ENCODE measurements around the gene TANGO2. TPM values are rescaled to one million over a fixed set of nuclear protein-coding genes. Genes with fewer than 3 reads are reported as not detected.
A peak's percentile ranks its signal among the peaks of the same experiment; 100 is the strongest.

TANGO2 gene
- total RNA-seq, 1 donor = 43.8 TPM

GRCh38 chr22:19981961-19982920, 38.7 kb upstream of the TANGO2 start:
- Histone ChIP-seq H3K79me2 (ENCODE audit: insufficient read depth, low read length) (peaks cover 17% of the 10 kb centered on the region), H3K4me3 (ENCODE audit: insufficient read depth, low read length) (no peak overlapping the region), H3K27ac (ENCODE audit: low read depth, low read length) (no peak overlapping the region), H4K20me1 (ENCODE audit: insufficient read depth, low read length) (peaks cover 40% of the 10 kb centered on the region), H3K4me1 (ENCODE audit: insufficient read depth, low read length) (peaks cover 21% of the 10 kb centered on the region), H3K9me3 (ENCODE audit: low read depth, low read length) (no peaks in the 10 kb centered on the region), H2AFZ (ENCODE audit: low read length) (no peak overlapping the region), H3K4me2 (ENCODE audit: insufficient read depth, low read length) (no peak overlapping the region), H3K27me3 (ENCODE audit: insufficient read depth, low read length) (no peaks in the 10 kb centered on the region), H3K36me3 (ENCODE audit: insufficient read depth, low read length) (no peaks in the 10 kb centered on the region)
- TF ChIP-seq, protein P1, sequence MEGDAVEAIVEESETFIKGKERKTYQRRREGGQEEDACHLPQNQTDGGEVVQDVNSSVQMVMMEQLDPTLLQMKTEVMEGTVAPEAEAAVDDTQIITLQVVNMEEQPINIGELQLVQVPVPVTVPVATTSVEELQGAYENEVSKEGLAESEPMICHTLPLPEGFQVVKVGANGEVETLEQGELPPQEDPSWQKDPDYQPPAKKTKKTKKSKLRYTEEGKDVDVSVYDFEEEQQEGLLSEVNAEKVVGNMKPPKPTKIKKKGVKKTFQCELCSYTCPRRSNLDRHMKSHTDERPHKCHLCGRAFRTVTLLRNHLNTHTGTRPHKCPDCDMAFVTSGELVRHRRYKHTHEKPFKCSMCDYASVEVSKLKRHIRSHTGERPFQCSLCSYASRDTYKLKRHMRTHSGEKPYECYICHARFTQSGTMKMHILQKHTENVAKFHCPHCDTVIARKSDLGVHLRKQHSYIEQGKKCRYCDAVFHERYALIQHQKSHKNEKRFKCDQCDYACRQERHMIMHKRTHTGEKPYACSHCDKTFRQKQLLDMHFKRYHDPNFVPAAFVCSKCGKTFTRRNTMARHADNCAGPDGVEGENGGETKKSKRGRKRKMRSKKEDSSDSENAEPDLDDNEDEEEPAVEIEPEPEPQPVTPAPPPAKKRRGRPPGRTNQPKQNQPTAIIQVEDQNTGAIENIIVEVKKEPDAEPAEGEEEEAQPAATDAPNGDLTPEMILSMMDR (IDR thresholded peaks at IDR 0.05; ENCODE audit: extremely low read depth, low read depth, low read length) = no peak
- DNase-seq (ENCODE audit: insufficient read length, low spot score, missing footprints) = peak; percentile 73

GRCh38 chr22:19982991-19983578, 37.8 kb upstream of the TANGO2 start:
- TF ChIP-seq, protein P1 (IDR thresholded peaks at IDR 0.05; ENCODE audit: extremely low read depth, low read depth, low read length) = no peak

DNA sequence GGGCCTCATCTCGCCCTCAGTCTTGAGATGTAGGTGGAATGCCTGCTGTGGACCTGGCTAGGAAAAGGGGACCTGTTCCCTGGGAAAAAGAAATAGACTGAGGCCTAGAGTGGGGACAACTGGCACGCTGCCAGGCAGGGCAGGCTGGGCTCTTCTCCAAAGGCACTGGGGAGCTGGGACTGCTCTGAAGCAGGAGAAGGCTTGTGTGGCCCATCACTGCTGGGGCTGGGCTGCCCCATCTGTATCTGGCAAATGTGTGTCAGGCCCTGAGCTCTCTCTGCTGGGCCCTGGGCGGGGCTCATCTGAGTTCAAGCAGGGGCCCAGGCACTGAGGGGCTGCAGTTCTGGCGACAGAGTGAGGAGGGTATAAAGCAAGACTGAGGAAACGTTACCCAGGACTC, 37.2 kb upstream of the TANGO2 start:
- Histone ChIP-seq H2AFZ (ENCODE audit: low read length) (no peak overlapping the region), H3K36me3 (ENCODE audit: insufficient read depth, low read length) (no peaks in the 10 kb centered on the region), H3K79me2 (ENCODE audit: insufficient read depth, low read length) (peaks cover 17% of the 10 kb centered on the region), H3K4me1 (ENCODE audit: insufficient read depth, low read length) (peaks cover 21% of the 10 kb centered on the region), H4K20me1 (ENCODE audit: insufficient read depth, low read length) (peaks cover 40% of the 10 kb centered on the region), H3K4me3 (ENCODE audit: insufficient read depth, low read length) (no peak overlapping the region), H3K4me2 (ENCODE audit: insufficient read depth, low read length) (no peak overlapping the region), H3K27ac (ENCODE audit: low read depth, low read length) (no peak overlapping the region), H3K27me3 (ENCODE audit: insufficient read depth, low read length) (no peaks in the 10 kb centered on the region), H3K9me3 (ENCODE audit: low read depth, low read length) (no peaks in the 10 kb centered on the region)
- TF ChIP-seq, protein P1 (IDR thresholded peaks at IDR 0.05; ENCODE audit: extremely low read depth, low read depth, low read length) = no peak
- DNase-seq (ENCODE audit: insufficient read length, low spot score, missing footprints) = no peak

More at GRCh38 chr22:19982991-19983578, 37.8 kb upstream of the TANGO2 start:
- Histone ChIP-seq H4K20me1 (ENCODE audit: insufficient read depth, low read length) (peaks cover 40% of the 10 kb centered on the region), H3K79me2 (ENCODE audit: insufficient read depth, low read length) (peaks cover 17% of the 10 kb centered on the region), H2AFZ (ENCODE audit: low read length) (no peak overlapping the region), H3K27ac (ENCODE audit: low read depth, low read length) (no peak overlapping the region), H3K4me3 (ENCODE audit: insufficient read depth, low read length) (no peak overlapping the region), H3K9me3 (ENCODE audit: low read depth, low read length) (no peaks in the 10 kb centered on the region), H3K36me3 (ENCODE audit: insufficient read depth, low read length) (no peaks in the 10 kb centered on the region), H3K4me1 (ENCODE audit: insufficient read depth, low read length) (peaks cover 21% of the 10 kb centered on the region), H3K27me3 (ENCODE audit: insufficient read depth, low read length) (no peaks in the 10 kb centered on the region), H3K4me2 (ENCODE audit: insufficient read depth, low read length) (no peak overlapping the region)
- DNase-seq (ENCODE audit: insufficient read length, low spot score, missing footprints) = peak; percentile 83

DNA sequence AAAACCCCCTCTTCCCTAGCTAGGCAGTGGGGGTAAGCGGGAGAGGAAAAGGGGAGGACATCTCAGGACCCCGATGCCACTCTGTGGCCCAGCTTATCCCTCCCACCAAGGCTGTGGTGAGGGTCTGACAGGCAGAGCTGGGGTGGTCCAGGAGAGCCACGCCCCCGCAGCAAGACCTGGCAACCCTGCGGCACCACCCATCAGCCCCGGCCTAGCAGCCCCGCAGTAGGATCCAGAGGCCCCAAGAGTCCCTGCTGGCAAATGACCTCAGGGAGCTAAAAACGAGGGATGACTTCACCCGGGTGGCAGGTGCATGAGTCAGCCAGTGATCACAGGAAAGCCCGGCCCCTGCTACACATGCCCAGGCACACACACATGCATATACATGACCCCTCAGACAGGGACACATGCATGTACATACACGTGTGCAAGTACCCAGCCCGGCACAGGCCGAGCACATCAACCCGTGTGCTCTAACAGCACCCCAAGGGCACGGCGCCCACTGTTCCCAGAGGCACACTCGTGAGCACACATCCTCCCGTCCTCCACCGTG, 36.6 kb upstream of the TANGO2 start:
- H3K36me3 ChIP-seq (ENCODE audit: insufficient read depth, low read length) = no peaks in the 10 kb centered on the region
- H3K4me3 ChIP-seq (ENCODE audit: insufficient read depth, low read length) = no peak overlapping the region
- no peak overlapping the region for H3K4me2 ChIP-seq (ENCODE audit: insufficient read depth, low read length)
- no peaks in the 10 kb centered on the region for H3K9me3 ChIP-seq (ENCODE audit: low read depth, low read length)
- peak; percentile 99 for DNase-seq (ENCODE audit: insufficient read length, low spot score, missing footprints)
- no peaks in the 10 kb centered on the region for H3K27me3 ChIP-seq (ENCODE audit: insufficient read depth, low read length)
- no peak overlapping the region for H3K27ac ChIP-seq (ENCODE audit: low read depth, low read length)
- H3K4me1 ChIP-seq (ENCODE audit: insufficient read depth, low read length) = peaks cover 21% of the 10 kb centered on the region
- peaks cover 17% of the 10 kb centered on the region for H3K79me2 ChIP-seq (ENCODE audit: insufficient read depth, low read length)
- TF ChIP-seq, protein P1 (IDR thresholded peaks at IDR 0.05; ENCODE audit: extremely low read depth, low read depth, low read length) = no peak
- peaks cover 40% of the 10 kb centered on the region for H4K20me1 ChIP-seq (ENCODE audit: insufficient read depth, low read length)
- no peak overlapping the region for H2AFZ ChIP-seq (ENCODE audit: low read length)

Measured in osteoblast (primary cell).